Erythroblast (primary cell): ENCODE data around the gene ATP8A1.

ENCODE experiments used
- GATA1 ChIP-seq: IDR thresholded peaks from 2 replicates; pipeline ENCODE4 v1.6.1; 2011; ENCODE audit warnings: low read depth, mild to moderate bottlenecking, control low read depth, low read length, moderate library complexity
- POLR2A ChIP-seq: IDR thresholded peaks from 2 replicates; pipeline ENCODE4 v1.6.1; 2011; ENCODE audit warnings: mild to moderate bottlenecking, low read length

- TF ChIP-seq POLR2A = no peak
- TF ChIP-seq GATA1 = no peak
Measured at GRCh38 chr4:42391981-42392380, 264.9 kb downstream of the ATP8A1 start.
